Cardiac muscle cell (in vitro differentiated cells and primary cell): ENCODE measurements around the gene CNPPD1. TPM values are rescaled to one million over a fixed set of nuclear protein-coding genes. Genes with fewer than 3 reads are reported as not detected.

ENCODE experiments used
- DNase-seq, 2 donors: peaks; one replicate each; pipeline versions ENCODE4 v3.0.0 to v3.0.0-alpha.2; 2010 to 2017; ENCODE audit warnings: low read depth in 1 of 2, low spot score in 1 of 2
- H3K27ac ChIP-seq: fragments of 200-600 bp; sonication (generic); 2 replicates; pipeline ENCODE4 v1.5.1; 2016
- H3K27me3 ChIP-seq: fragments of 200-600 bp; sonication (generic); 2 replicates; pipeline ENCODE4 v1.6.0; 2016; ENCODE audit warnings: control low read depth
- H3K36me3 ChIP-seq: fragments of 200-600 bp; sonication (generic); 2 replicates; pipeline ENCODE4 v1.5.1; 2016; ENCODE audit warnings: control low read depth
- H3K4me1 ChIP-seq: fragments of 200-600 bp; sonication (generic); 2 replicates; pipeline ENCODE4 v1.8.1; 2017; ENCODE audit warnings: low read depth, mild to moderate bottlenecking, mixed run types
- H3K4me3 ChIP-seq: fragments of 200-600 bp; sonication (generic); 2 replicates; pipeline ENCODE4 v1.5.1; 2016; ENCODE audit warnings: mild to moderate bottlenecking
- H3K9me3 ChIP-seq: fragments of 200-600 bp; sonication (generic); 2 replicates; pipeline ENCODE4 v1.5.1; 2017; ENCODE audit warnings: low read depth, mild to moderate bottlenecking, control low read depth
- polyA plus RNA-seq: library from polyadenylated mRNA; unstranded; fragments of >200 nt; fragmentation: Nextera tagmentation; extraction: Ambion mirVana; gene quantifications from 2 replicates; pipeline ENCODE4 v1.2.1, GENCODE V29; 2016
- total RNA-seq: library from RNA; depleted of rRNA; stranded (reverse); fragments of >200 nt; gene quantifications from 2 replicates; pipeline ENCODE4 v1.2.3, GENCODE V29; 2016
- TF ChIP-seq, protein P1 (sequence below): IDR thresholded peaks from 2 replicates; pipeline ENCODE4 v1.5.1; 2012; ENCODE audit warnings: low read depth, mild to moderate bottlenecking, low read length

The CNPPD1 gene
- total RNA-seq (42.1 and 42.6 TPM in 2 replicates), polyA plus RNA-seq (70.2 and 81.9 TPM in 2 replicates)

DNA sequence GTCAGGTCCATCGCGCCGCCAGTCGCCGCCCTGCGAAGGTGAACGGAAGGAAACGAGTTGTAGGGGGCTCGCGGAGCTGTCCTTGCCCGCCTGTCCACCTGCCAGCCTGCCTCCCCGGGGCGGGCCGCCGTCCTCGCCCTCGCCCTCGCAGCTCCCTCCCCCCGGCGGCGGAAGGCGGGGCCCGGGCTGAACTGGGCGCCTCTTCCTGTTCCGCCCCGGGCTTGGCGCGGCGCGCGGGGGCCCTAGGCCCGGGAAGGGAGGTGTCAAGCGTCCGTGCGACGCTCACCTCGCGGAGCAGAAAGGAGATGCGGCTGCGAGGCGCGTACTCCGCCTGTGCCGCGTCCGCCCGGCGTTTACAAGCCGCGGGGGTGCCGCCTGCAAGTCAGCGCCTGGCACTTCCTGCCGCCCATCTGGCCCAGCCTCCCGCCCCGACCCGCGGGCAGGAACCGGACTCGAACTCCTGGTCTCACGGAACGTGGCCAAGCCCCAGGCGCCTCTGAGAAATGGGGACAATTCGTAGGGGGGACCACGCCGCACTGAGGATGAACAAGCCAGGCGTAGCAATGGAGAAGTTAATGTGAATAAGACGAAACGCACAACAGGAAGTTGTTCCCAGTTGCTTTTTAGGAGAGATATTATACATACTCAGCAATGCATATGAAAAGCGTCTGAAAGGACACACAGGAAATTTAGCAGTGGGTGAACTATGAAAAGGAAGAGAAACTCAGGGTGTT, at the start of gene CNPPD1:
CNPPD1 (minus strand) TSS at position 108 of the 734 bp plus-strand sequence; CDS start at position 11, 97 bp downstream.
- TF ChIP-seq, protein P1, sequence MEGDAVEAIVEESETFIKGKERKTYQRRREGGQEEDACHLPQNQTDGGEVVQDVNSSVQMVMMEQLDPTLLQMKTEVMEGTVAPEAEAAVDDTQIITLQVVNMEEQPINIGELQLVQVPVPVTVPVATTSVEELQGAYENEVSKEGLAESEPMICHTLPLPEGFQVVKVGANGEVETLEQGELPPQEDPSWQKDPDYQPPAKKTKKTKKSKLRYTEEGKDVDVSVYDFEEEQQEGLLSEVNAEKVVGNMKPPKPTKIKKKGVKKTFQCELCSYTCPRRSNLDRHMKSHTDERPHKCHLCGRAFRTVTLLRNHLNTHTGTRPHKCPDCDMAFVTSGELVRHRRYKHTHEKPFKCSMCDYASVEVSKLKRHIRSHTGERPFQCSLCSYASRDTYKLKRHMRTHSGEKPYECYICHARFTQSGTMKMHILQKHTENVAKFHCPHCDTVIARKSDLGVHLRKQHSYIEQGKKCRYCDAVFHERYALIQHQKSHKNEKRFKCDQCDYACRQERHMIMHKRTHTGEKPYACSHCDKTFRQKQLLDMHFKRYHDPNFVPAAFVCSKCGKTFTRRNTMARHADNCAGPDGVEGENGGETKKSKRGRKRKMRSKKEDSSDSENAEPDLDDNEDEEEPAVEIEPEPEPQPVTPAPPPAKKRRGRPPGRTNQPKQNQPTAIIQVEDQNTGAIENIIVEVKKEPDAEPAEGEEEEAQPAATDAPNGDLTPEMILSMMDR, result no peak

DNA sequence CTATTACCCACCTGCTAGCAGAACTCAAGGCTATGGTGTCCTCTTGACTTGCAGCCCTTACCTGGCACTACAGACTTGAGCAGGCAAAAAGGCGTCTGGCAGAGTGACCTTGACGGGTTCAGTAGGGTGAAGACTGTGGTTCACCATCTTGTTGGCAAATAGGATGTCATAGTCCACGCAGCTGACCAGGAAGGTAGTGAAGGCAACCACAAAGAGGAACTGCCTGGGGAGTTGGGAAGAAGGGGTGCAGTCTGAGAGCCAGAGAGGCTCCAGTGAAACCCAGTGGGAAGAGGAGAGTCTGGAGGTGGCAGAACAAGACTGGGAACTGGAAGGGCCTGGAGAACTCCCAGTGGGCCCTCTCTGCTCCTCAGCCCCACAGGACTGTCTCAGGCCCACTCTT, 48.6 kb upstream of the CNPPD1 start:
- H3K27me3 ChIP-seq, result no peaks in the 10 kb centered on the region
- no peak for DNase-seq
- no peaks in the 10 kb centered on the region for H3K9me3 ChIP-seq
- no peak overlapping the region for H3K4me3 ChIP-seq
- TF ChIP-seq, protein P1, result no peak
- H3K36me3 ChIP-seq, result peaks cover 48% of the 10 kb centered on the region
- H3K4me1 ChIP-seq, result peaks cover 7% of the 10 kb centered on the region
- no peak overlapping the region for H3K27ac ChIP-seq

More for the DNA sequence above, at the start of gene CNPPD1:
- Histone ChIP-seq H3K4me1 (peaks cover 4% of the 10 kb centered on the region), H3K36me3 (peaks cover 21% of the 10 kb centered on the region), H3K27ac (peak within 1 kb of the TSS; percentile 93), H3K27me3 (no peaks in the 10 kb centered on the region), H3K4me3 (peak within 1 kb of the TSS; percentile 49), H3K9me3 (no peaks in the 10 kb centered on the region)
- peak; percentile 83 to 89 for DNase-seq

DNA sequence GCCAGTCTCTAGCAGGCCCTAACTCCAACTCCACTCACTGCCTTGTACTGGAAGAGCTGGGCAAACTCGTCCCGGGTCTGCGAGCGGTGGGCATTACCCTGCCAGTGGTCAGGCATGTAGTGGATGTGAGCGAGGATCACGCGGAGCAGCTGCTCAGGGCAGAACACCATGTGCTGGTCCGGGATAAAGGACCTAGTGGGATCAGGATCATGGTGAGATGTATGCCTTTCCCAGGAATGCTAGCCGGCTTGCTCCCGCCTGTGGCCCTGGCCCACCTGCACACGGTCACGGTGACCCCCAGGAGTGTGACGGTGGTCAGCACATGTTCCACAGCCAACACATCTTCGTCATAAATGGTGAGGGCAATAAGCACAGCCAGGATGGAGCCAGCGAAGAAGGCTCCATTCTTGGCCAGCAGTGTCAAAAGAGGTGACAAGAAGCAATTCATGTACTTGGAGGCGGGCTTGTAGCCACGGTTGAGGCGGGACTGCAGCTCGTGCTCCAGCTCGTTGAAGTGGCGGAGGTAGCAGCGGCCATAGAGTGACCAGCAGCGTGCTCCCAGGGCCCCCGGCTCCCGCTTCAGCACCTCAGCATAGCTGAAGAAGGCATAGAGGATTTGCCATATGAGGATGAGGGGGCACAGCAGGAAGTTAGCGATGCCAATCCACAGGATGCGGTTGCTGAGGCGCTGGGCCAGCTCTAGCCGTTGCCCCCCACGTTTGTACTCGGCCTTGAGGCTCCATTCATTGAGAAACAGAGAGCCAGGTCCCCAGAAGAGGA, 47.3 kb upstream of the CNPPD1 start:
- Histone ChIP-seq H3K27ac (no peak overlapping the region), H3K36me3 (peaks cover 56% of the 10 kb centered on the region), H3K27me3 (no peaks in the 10 kb centered on the region), H3K9me3 (no peaks in the 10 kb centered on the region), H3K4me3 (no peak overlapping the region), H3K4me1 (peaks cover 11% of the 10 kb centered on the region)
- TF ChIP-seq, protein P1, result no peak
- no peak for DNase-seq

DNA sequence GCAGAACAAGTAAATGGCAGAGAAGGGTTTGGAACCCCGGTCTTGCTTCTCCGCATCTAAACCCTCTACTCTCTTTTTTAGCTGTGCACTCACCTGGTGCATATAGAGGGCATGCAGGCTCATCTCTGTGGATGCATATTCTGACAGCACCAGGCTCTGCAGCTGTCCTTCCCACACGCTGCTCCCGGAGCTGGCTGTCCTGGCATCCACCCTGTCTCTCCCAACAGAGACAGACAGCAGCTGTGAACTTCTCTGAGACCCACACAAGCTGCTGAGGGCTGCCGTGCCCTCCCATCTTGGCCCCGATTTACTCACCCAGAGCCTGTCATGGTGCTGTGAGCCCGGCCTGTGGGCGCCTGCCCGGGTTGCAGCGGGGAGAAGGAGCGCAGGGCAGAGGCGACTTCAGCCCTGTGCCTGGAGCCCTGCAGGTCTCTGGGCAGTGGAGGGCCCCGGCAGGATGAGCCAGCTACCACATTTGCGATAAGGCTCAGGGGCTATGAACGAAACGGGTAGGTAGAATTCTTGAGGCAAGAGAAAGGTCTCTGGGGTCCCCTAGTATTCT, 45.3 kb upstream of the CNPPD1 start:
- peaks cover 56% of the 10 kb centered on the region for H3K36me3 ChIP-seq
- TF ChIP-seq, protein P1, result no peak
- no peak overlapping the region for H3K4me3 ChIP-seq
- no peaks in the 10 kb centered on the region for H3K27me3 ChIP-seq
- H3K4me1 ChIP-seq, result peaks cover 12% of the 10 kb centered on the region
- no peak for DNase-seq
- no peaks in the 10 kb centered on the region for H3K9me3 ChIP-seq
- H3K27ac ChIP-seq, result no peak overlapping the region

DNA sequence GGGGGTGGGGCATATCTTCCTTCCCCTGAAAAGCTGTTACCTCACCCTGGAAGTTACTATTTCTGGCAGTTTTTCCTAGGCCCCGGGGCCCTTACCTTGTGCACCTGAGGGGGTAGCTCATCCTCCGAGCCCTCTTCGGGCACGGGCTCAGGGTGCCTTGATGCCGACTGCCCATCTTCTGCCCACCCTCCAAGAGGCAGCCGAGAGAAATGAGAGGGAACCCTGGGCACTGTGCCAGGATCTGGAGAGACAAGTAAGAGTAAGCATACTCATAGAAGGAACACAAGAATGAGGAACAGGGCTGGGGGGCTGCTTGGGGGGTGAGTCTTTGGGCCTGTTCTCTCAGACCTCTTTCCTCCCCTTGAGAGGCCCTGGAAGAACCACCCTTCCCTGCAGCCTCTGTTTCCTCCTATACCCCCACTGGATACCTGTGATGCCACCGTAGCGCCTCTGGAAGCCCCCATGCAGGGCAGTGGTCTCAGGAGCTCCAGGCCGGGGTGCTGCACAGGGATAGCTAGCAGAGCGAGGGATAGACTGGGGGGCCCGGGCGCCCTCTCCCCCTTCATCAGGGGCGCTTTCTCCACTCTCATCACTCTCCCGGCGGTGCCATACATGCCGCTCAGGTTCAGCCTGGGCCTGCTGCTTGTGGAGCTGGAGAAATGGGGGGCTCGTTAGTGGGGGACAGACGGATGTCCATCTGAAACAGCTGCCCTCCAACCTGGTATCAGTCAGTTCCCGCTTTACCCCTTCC, 44.1 kb upstream of the CNPPD1 start:
- no peak for DNase-seq
- Histone ChIP-seq H3K9me3 (no peaks in the 10 kb centered on the region), H3K4me3 (no peak overlapping the region), H3K36me3 (peaks cover 56% of the 10 kb centered on the region), H3K27ac (no peak overlapping the region), H3K27me3 (no peaks in the 10 kb centered on the region), H3K4me1 (peaks cover 12% of the 10 kb centered on the region)
- TF ChIP-seq, protein P1, result no peak
